Inflammatory macrophage treated with lipopolysaccharide for 1 hour (primary cell): Measurements from ENCODE around the gene H2BK1.

ENCODE experiments used
- DNase-seq, 2 donors: peaks; one replicate each; pipeline ENCODE4 v3.0.0-alpha.2; 2020 to 2022

Gene H2BK1

GRCh38 chr7:151175047-151175792 is 35.1 kb downstream of the H2BK1 start:
- no peak for DNase-seq

DNA sequence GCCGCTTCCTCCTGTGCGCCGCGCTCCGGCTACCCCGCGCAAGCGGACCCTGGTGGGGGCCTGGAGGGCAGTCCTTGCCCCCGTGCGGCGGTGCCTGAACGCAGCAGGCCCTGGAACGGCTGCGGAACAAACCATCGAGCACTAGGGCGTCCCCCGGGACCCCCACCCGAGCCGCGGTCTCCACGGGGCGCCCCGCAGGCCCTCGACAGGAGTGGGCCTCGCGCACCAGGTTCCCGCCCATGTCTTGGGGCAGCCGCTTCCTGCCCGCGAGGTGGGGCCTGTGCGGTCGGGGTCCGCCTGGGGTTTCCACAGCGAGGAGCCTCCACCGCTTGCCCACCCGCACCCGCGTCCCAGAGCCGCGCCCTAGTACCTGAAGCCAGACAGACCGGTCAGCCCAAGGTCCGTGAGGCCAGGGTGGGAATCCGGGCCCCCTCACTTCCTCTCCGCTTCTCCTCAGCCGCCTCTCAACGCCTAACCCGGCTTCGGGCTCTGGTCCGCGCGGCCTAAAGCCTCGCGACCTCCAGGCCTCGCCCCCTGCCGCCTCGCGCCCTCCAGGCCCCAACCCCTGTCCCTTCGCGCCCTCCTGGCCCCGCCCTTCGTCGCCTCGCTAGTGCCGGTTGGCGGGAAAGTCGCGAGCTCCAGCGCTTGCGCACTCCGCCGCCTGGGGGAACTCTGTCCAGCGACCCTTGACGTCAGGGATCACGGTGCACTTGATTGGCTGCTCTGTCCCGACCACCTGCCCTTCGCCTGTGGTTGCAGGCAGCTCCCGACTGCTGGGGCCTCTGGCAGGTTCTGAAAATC is 35.8 kb downstream of the H2BK1 start:
- peak in 1 of 2 donors; percentile 12 for DNase-seq

GRCh38 chr7:151173386-151174245 is 36.7 kb downstream of the H2BK1 start:
- no peak for DNase-seq

DNA sequence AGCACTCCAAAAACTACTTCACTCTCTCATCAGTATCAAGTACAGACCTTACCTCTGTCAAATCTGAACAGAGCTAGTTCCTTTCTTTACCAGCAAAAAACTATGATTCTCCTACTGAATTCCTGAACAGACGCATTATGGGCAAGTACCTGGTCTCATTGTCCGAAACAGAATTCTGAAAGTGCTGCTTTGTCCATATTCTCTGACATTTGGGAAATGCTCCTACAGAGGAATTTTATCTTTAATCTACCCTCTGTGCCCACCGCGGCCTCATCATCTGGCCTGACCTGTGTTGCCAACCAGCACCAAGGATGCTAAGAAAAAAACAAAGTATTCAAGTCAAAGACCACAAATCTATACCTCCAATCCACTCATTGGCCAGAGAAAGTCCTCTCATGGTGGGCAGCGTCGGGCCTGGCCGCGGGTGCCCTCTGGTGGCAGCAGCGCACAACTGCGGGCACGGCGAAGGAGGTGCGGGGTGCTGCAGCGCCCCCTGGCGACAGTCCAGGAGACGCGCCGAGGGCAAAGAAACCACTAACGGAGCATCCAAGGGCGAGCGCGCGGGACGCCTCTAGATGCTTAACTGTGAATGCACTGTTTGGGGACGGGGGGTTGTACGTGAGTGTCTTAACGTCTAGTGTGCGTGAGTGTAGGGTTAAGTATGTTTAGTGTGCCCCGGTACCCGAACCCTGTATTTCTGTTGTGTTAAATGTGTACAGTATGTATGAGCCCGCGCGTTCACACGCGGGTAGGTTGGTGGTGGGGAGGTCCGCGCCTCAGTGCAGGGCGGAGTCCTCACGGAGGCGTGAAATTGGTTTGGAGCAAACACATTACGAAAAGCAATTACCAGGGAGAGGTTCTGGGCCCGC is 37.8 kb downstream of the H2BK1 start:
- peak; percentile 46 to 88 for DNase-seq

DNA sequence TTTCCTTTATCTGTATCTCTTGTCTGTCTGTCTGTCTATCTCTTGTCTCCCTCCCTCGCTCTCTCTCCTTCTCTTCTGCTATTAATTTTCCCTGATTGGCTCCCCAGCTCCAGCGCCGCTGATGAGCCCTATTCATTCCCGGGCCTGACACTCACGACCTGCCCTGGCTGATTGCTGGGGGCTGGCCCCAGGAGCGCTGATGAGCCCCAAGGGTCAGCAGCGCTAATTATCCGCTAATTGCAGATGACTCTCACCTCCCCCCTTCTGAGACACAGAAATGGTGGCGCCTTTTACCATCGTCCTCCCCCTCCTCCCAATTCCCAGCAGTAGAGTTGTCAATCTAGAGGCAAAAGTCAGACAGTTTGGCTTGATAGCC is 41.5 kb downstream of the H2BK1 start:
- no peak for DNase-seq

DNA sequence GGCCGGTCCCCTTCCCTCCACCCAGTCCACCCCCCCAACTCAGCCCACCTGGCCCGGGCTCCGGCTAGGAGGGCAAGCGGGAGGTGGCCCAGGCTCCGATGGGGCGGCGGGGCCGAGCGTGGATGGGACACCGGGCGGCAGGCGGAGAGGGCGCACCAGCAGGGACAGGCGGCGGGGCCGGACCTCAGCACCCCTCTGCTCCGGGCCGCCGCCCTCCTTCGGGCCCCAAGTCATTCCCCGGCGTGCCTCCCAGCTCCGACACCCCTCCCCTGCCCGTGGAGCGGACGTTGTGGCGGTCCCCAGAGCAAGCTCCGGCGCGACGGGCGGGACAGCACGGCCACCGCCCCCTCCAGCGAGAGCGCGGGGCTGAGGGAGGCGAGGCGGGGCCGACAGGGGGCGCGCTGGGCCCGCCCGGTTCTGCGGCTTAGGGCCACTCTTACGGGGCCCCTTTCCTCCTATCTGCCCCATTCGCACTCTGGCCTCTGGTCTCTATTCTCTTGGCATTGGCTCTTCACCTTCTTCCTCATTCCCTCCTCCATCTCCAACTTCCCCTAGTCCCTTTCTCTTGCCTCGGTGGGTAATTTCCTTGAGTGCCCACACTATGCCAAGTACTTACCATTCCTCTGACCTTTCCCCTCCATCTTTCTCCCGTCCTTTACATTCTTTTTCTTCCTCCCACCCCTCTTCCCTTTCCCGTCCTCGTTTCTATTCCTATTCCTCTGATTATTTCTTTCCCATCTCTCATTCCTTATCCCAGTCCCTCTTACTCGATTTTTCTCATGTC is 42.1 kb downstream of the H2BK1 start:
- DNase-seq: peak; percentile 33 to 72

DNA sequence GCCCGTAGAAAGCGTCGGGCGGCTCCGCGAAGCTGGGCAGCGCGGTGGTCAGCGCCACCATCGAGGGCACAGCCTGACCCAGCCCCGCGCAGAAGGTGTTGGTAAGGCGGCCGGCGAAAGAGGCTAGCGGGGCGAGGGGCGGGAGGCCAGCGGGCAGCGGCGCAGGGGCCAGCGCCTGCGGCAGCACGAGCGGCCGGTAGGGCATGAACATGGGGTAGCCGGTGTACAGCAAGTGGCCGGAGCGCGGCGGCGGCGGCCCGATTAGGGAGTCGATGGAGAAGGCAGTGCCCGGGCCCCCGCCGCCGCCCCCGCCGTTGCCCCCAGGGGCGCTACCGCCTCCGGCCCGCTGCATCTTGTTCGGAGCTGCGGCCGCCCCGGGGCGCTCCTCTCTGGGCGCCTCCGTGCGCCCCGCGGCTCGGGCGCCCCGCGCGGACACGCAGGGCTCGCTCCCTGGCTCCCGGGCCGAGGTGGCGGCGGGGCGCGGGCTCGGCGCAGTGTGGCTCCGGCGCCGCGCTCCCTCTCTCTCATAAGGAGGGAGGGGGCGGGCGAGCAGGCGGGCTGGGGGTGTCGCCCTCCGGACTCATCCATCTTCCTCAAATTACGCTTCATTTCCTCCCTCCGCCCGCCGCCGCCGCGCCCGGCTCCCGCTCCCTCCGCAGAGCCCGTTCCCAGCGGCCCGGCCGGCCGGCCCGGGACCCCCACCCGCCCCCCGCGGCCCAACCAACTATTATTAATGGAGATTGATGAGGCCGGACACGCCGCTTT is 42.9 kb downstream of the H2BK1 start, which contains the start of gene GBX1:
GBX1 (minus strand) TSS at position 498 of the 765 bp plus-strand sequence; CDS start at position 352, 146 bp downstream.
- DNase-seq: peak in 1 of 2 donors; percentile 10

DNA sequence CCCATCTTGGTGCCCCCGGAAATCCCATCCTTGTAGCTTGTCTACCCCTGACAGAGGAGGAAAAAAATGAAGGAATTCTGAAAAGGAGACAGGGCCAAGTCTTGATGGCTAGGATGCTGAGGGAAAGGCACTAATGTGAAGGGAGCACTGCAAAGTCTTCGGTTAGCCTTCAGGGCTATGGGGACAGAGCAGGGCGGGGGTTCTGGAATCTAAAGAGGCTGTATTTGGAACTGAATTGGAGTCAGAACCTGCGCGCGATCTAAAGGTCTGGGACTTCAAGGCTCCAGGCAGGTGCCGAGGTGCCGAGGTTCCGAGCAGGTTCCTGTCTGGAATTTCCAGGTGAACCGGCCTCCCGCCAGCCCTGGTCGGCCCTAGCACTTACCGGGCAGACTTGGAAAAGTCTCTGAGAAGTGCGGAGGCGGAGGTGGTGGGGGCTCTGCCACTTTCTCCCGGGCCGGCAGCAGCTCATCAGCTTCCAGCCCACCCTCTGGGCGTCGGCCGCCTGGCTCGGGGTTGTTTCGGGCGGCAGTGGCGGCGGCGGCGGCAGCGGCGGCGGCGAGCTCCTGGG is 43.6 kb downstream of the H2BK1 start:
- DNase-seq: no peak

DNA sequence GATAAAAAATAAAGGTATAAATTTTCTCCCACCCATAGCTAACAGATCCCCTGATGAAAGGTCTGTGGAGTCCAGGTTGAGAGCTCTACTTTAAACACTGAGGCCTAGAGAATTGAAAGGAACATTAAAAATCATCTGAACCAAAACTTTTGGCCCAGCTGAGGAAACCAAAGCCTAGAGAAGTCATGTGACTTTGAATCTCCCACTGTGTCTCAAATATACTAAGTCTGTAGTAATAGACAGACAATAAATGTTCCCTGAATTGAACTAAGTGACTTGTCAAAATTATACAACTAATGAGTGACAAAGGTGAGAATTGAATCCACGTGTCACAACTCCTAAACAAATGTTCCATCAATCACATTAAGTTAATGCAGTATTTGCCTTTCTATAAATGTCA is 48.5 kb downstream of the H2BK1 start:
- DNase-seq: no peak
